WTC11 (cell line): ENCODE measurements around the gene STK39. TPM values are rescaled to one million over a fixed set of nuclear protein-coding genes. Genes with fewer than 3 reads are reported as not detected.

Source experiments
- ATAC-seq: fragments of 200-7000 bp; cut with Tn5 transposase; 2 replicates; pipeline ENCODE4 v1.10.0; 2021; ENCODE audit warnings: mild to moderate bottlenecking, moderate library complexity
- CTCF ChIA-PET: fragments of 300-600 bp; sonication (Branson Sonifier 250); formaldehyde crosslinking; loops from one replicate; lab custom pipeline; 2021; ENCODE audit warnings: antibody characterized with exemption; lab: Charles Lee
- POLR2A ChIA-PET: fragments of 350-600 bp; sonication (Branson Sonifier 250); formaldehyde crosslinking; loops from one replicate; lab custom pipeline; 2021; ENCODE audit warnings: antibody characterized with exemption; lab: Charles Lee
- DNase-seq: peaks from one replicate; pipeline ENCODE4 v3.0.0; 2021; ENCODE audit warnings: low spot score
- H3K27ac Mint-ChIP-seq: 2 replicates; pipeline ENCODE4 v1.8.0; 2021; ENCODE audit warnings: mixed read lengths
- H3K27me3 Mint-ChIP-seq: 2 replicates; pipeline ENCODE4 v1.8.0; 2021; ENCODE audit warnings: low read depth, mild to moderate bottlenecking, moderate library complexity, mixed read lengths
- H3K36me3 Mint-ChIP-seq: 2 replicates; pipeline ENCODE4 v1.8.0; 2021; ENCODE audit warnings: mixed read lengths
- H3K4me1 Mint-ChIP-seq: 2 replicates; pipeline ENCODE4 v1.8.0; 2022; ENCODE audit warnings: mixed read lengths
- H3K4me3 Mint-ChIP-seq: 2 replicates; pipeline ENCODE4 v1.8.0; 2021; ENCODE audit warnings: mild to moderate bottlenecking, moderate library complexity, mixed read lengths
- H3K9me3 Mint-ChIP-seq: 2 replicates; pipeline ENCODE4 v1.8.0; 2021; ENCODE audit warnings: mixed read lengths
- EMX1 ChIP-seq: fragments of 250-450 bp; sonication (Bioruptor Pico); IDR thresholded peaks from 2 replicates; pipeline ENCODE4 v1.8.0; 2021; ENCODE audit warnings: mild to moderate bottlenecking
- ESRRA ChIP-seq: sonication (generic); formaldehyde crosslinking; IDR thresholded peaks from 2 replicates; pipeline ENCODE4 v1.8.1; 2022; ENCODE audit warnings: mild to moderate bottlenecking, missing genetic modification reagents, borderline replicate concordance
- IRF2 ChIP-seq: sonication (generic); formaldehyde crosslinking; IDR thresholded peaks from 2 replicates; pipeline ENCODE4 v1.8.0; 2022; ENCODE audit warnings: low read depth, missing genetic modification reagents, borderline replicate concordance
- MXD4 ChIP-seq: fragments of 250-450 bp; sonication (Bioruptor Pico); IDR thresholded peaks from 2 replicates; pipeline ENCODE4 v1.8.0; 2021; ENCODE audit warnings: mild to moderate bottlenecking, moderate library complexity, borderline replicate concordance
- NFYB ChIP-seq: sonication (generic); formaldehyde crosslinking; conservative IDR thresholded peaks from 2 replicates; pipeline ENCODE4 v1.8.0; 2022; ENCODE audit warnings: low read depth, missing genetic modification reagents
- RORB ChIP-seq: fragments of 250-450 bp; sonication (Bioruptor Pico); IDR thresholded peaks from 2 replicates; pipeline ENCODE4 v1.9.0; 2021; ENCODE audit warnings: mild to moderate bottlenecking
- SMAD4 ChIP-seq: sonication (generic); formaldehyde crosslinking; IDR thresholded peaks from 2 replicates; pipeline ENCODE4 v1.8.0; 2022; ENCODE audit warnings: mild to moderate bottlenecking, missing genetic modification reagents
- SP1 ChIP-seq: sonication (generic); formaldehyde crosslinking; conservative IDR thresholded peaks from 2 replicates; pipeline ENCODE4 v1.8.1; 2022; ENCODE audit warnings: missing genetic modification reagents
- TEAD4 ChIP-seq: sonication (generic); formaldehyde crosslinking; IDR thresholded peaks from 2 replicates; pipeline ENCODE4 v1.8.0; 2022; ENCODE audit warnings: mild to moderate bottlenecking, missing genetic modification reagents
- ZNF138 ChIP-seq: sonication (generic); formaldehyde crosslinking; conservative IDR thresholded peaks from 2 replicates; pipeline ENCODE4 v1.8.1; 2022; ENCODE audit warnings: mild to moderate bottlenecking, moderate library complexity, missing genetic modification reagents
- ZNF396 ChIP-seq: fragments of 250-450 bp; sonication (Bioruptor Pico); IDR thresholded peaks from 2 replicates; pipeline ENCODE4 v1.8.0; 2021; ENCODE audit warnings: mild to moderate bottlenecking, moderate library complexity, borderline replicate concordance
- total RNA-seq: library from RNA; stranded (reverse); gene quantifications from 3 replicates; pipeline ENCODE4 v1.2.3, GENCODE V29; 2021
- TF ChIP-seq, protein P1 (sequence below): fragments of 250-450 bp; sonication (Bioruptor Pico); IDR thresholded peaks from 2 replicates; pipeline ENCODE4 v1.8.0; 2021; ENCODE audit warnings: mild to moderate bottlenecking
- TF ChIP-seq, protein P2 (sequence below): sonication (generic); formaldehyde crosslinking; IDR thresholded peaks from 2 replicates; pipeline ENCODE4 v1.8.0; 2022; ENCODE audit warnings: mild to moderate bottlenecking, missing genetic modification reagents
- TF ChIP-seq, protein P3 (sequence below): fragments of 250-450 bp; sonication (Bioruptor Pico); IDR thresholded peaks from 2 replicates; pipeline ENCODE4 v2.1.2; 2022; ENCODE audit warnings: mild to moderate bottlenecking, moderate library complexity
- TF ChIP-seq, protein P4 (sequence below): fragments of 250-450 bp; sonication (Bioruptor Pico); IDR thresholded peaks from 2 replicates; pipeline ENCODE4 v1.9.0; 2021; ENCODE audit warnings: mild to moderate bottlenecking
- TF ChIP-seq, protein P5 (sequence below): sonication (generic); formaldehyde crosslinking; IDR thresholded peaks from 2 replicates; pipeline ENCODE4 v1.8.0; 2022; ENCODE audit warnings: mild to moderate bottlenecking, missing genetic modification reagents
- TF ChIP-seq, protein P6 (sequence below): sonication (generic); formaldehyde crosslinking; IDR thresholded peaks from 2 replicates; pipeline ENCODE4 v1.8.0; 2023; ENCODE audit warnings: mild to moderate bottlenecking, missing genetic modification reagents

STK39 gene
- total RNA-seq, 1 experiment from 2014 or later = 20.5 TPM

DNA sequence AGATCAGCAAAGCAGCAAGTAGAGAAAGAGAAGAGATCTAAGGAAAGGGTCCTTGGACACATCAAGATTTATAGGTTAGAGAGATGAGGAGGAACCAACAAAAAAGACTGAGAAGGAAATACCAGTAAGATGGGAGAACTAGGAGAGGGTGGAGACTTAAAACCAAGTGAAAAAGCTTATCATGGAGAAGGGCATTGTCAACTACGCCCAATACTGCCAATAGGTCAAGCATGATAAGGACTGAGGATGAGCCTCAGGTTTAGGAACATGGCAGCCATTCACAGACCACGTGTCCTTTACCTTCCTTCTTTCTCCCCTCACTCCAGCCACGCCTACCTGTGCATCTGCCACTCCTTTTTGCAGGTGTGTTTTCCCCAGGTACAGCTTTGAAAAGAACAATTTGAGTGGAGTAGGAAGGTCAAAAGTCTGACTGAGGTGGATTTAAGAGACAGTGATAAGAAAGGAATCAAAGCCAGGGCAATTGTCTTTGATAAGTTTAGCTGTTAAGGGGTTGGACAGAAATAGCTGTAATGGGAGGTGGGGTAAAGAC is 238.7 kb downstream of the STK39 start (continued):
- TF ChIP-seq, protein P1, sequence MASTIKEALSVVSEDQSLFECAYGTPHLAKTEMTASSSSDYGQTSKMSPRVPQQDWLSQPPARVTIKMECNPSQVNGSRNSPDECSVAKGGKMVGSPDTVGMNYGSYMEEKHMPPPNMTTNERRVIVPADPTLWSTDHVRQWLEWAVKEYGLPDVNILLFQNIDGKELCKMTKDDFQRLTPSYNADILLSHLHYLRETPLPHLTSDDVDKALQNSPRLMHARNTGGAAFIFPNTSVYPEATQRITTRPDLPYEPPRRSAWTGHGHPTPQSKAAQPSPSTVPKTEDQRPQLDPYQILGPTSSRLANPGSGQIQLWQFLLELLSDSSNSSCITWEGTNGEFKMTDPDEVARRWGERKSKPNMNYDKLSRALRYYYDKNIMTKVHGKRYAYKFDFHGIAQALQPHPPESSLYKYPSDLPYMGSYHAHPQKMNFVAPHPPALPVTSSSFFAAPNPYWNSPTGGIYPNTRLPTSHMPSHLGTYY (CRISPR knock-in tag) = no peak
- TF ChIP-seq SMAD4 (CRISPR knock-in tag) = no peak
- TF ChIP-seq, protein P2, sequence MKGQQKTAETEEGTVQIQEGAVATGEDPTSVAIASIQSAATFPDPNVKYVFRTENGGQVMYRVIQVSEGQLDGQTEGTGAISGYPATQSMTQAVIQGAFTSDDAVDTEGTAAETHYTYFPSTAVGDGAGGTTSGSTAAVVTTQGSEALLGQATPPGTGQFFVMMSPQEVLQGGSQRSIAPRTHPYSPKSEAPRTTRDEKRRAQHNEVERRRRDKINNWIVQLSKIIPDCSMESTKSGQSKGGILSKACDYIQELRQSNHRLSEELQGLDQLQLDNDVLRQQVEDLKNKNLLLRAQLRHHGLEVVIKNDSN (CRISPR knock-in tag) = no peak
- no peak for TF ChIP-seq TEAD4 (CRISPR knock-in tag)
- no peak for TF ChIP-seq ESRRA (CRISPR knock-in tag)
- TF ChIP-seq, protein P3, sequence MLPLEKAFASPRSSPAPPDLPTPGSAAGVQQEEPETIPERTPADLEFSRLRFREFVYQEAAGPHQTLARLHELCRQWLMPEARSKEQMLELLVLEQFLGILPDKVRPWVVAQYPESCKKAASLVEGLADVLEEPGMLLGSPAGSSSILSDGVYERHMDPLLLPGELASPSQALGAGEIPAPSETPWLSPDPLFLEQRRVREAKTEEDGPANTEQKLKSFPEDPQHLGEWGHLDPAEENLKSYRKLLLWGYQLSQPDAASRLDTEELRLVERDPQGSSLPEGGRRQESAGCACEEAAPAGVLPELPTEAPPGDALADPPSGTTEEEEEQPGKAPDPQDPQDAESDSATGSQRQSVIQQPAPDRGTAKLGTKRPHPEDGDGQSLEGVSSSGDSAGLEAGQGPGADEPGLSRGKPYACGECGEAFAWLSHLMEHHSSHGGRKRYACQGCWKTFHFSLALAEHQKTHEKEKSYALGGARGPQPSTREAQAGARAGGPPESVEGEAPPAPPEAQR = no peak

DNA sequence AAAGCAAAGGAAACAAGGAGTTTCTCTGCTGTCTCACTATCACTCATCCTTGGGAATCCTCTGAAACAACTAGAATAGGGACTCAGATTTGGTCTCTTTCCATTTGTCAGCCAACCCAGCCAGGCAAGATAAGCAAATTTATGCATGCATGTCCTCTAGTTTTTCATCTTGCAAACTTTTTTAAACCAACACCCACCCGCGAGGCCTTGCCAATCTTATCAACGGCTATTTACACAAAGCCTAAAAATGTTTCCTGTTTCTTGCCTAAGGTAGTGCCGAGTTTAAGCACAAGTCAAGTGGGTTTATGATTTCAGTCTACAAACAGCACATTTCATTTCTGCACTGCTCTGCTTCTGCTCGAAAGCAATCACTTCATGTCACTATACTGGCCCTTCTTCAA is 240.9 kb downstream of the STK39 start:
- CTCF ChIA-PET = no interaction called here
- Mint-ChIP-seq H3K4me3 (no peak overlapping the region), H3K4me1 (no peaks in the 10 kb centered on the region), H3K36me3 (peaks cover 5% of the 10 kb centered on the region), H3K27me3 (no peaks in the 10 kb centered on the region), H3K27ac (no peak overlapping the region; the same call in 1 of the 2 replicates), H3K9me3 (peaks cover 9% of the 10 kb centered on the region)
- DNase-seq = no peak
- no peak for TF ChIP-seq ESRRA (CRISPR knock-in tag)
- TF ChIP-seq, protein P4, sequence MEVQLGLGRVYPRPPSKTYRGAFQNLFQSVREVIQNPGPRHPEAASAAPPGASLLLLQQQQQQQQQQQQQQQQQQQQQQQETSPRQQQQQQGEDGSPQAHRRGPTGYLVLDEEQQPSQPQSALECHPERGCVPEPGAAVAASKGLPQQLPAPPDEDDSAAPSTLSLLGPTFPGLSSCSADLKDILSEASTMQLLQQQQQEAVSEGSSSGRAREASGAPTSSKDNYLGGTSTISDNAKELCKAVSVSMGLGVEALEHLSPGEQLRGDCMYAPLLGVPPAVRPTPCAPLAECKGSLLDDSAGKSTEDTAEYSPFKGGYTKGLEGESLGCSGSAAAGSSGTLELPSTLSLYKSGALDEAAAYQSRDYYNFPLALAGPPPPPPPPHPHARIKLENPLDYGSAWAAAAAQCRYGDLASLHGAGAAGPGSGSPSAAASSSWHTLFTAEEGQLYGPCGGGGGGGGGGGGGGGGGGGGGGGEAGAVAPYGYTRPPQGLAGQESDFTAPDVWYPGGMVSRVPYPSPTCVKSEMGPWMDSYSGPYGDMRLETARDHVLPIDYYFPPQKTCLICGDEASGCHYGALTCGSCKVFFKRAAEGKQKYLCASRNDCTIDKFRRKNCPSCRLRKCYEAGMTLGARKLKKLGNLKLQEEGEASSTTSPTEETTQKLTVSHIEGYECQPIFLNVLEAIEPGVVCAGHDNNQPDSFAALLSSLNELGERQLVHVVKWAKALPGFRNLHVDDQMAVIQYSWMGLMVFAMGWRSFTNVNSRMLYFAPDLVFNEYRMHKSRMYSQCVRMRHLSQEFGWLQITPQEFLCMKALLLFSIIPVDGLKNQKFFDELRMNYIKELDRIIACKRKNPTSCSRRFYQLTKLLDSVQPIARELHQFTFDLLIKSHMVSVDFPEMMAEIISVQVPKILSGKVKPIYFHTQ = no peak
- TF ChIP-seq, protein P5, sequence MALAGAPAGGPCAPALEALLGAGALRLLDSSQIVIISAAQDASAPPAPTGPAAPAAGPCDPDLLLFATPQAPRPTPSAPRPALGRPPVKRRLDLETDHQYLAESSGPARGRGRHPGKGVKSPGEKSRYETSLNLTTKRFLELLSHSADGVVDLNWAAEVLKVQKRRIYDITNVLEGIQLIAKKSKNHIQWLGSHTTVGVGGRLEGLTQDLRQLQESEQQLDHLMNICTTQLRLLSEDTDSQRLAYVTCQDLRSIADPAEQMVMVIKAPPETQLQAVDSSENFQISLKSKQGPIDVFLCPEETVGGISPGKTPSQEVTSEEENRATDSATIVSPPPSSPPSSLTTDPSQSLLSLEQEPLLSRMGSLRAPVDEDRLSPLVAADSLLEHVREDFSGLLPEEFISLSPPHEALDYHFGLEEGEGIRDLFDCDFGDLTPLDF (CRISPR knock-in tag) = no peak
- no peak for TF ChIP-seq SP1 (CRISPR knock-in tag)
- TF ChIP-seq RORB (CRISPR knock-in tag) = no peak
- no peak for TF ChIP-seq ZNF138 (CRISPR knock-in tag)
- no peak for TF ChIP-seq MXD4 (CRISPR knock-in tag)
- no peak for TF ChIP-seq ZNF396
- TF ChIP-seq NFYB (CRISPR knock-in tag) = no peak
- TF ChIP-seq, protein P6, sequence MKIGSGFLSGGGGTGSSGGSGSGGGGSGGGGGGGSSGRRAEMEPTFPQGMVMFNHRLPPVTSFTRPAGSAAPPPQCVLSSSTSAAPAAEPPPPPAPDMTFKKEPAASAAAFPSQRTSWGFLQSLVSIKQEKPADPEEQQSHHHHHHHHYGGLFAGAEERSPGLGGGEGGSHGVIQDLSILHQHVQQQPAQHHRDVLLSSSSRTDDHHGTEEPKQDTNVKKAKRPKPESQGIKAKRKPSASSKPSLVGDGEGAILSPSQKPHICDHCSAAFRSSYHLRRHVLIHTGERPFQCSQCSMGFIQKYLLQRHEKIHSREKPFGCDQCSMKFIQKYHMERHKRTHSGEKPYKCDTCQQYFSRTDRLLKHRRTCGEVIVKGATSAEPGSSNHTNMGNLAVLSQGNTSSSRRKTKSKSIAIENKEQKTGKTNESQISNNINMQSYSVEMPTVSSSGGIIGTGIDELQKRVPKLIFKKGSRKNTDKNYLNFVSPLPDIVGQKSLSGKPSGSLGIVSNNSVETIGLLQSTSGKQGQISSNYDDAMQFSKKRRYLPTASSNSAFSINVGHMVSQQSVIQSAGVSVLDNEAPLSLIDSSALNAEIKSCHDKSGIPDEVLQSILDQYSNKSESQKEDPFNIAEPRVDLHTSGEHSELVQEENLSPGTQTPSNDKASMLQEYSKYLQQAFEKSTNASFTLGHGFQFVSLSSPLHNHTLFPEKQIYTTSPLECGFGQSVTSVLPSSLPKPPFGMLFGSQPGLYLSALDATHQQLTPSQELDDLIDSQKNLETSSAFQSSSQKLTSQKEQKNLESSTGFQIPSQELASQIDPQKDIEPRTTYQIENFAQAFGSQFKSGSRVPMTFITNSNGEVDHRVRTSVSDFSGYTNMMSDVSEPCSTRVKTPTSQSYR (CRISPR knock-in tag) = no peak
- TF ChIP-seq EMX1 (CRISPR knock-in tag) = no peak
- no peak for TF ChIP-seq IRF2
- no peak for ATAC-seq
- POLR2A ChIA-PET = interaction anchor here (0.6 kb wide), 1 partner anchor 13 kb away, joined by 3 read pairs; no protein-coding TSS in a partner anchor
